ENCODE results near the gene CYB561.
A peak's percentile ranks its signal among the peaks of the same experiment; 100 is the strongest.

CYB561 gene

GRCh38 chr17:63445954-63446752 lies at the start of gene CYB561:
Gene CYB561 (minus strand): TSS chr17:63446306. CDS start chr17:63437547, 8,759 bp downstream.
- peak in 1 of 2 donors; percentile 54 for DNase-seq (ENCODE audit: low read depth in 2 of 2)

GRCh38 chr17:63495491-63495890 lies 49.4 kb upstream of the CYB561 start:
- DNase-seq (ENCODE audit: low read depth in 2 of 2) = no peak

- DNase-seq (ENCODE audit: low read depth in 2 of 2) = no peak
Observed at GRCh38 chr17:63494300-63494928, 48.3 kb upstream of the CYB561 start.

GRCh38 chr17:63493411-63493810 lies 47.3 kb upstream of the CYB561 start:
- DNase-seq (ENCODE audit: low read depth in 2 of 2) = no peak

GRCh38 chr17:63492940-63493339 lies 46.8 kb upstream of the CYB561 start:
- DNase-seq (ENCODE audit: low read depth in 2 of 2) = no peak

GRCh38 chr17:63491977-63492618 lies 46.0 kb upstream of the CYB561 start:
- DNase-seq (ENCODE audit: low read depth in 2 of 2) = no peak

GRCh38 chr17:63491413-63491812 lies 45.3 kb upstream of the CYB561 start:
- no peak for DNase-seq (ENCODE audit: low read depth in 2 of 2)

GRCh38 chr17:63490858-63491400 lies 44.8 kb upstream of the CYB561 start:
- DNase-seq (ENCODE audit: low read depth in 2 of 2) = no peak

GRCh38 chr17:63490329-63490728 lies 44.2 kb upstream of the CYB561 start:
- no peak for DNase-seq (ENCODE audit: low read depth in 2 of 2)

- no peak for DNase-seq (ENCODE audit: low read depth in 2 of 2)
Observed at GRCh38 chr17:63489291-63489690, 43.2 kb upstream of the CYB561 start.

- no peak for DNase-seq (ENCODE audit: low read depth in 2 of 2)
Observed at GRCh38 chr17:63488851-63489250, 42.7 kb upstream of the CYB561 start.

GRCh38 chr17:63487014-63487339 lies 40.9 kb upstream of the CYB561 start:
- DNase-seq (ENCODE audit: low read depth in 2 of 2) = no peak

- DNase-seq (ENCODE audit: low read depth in 2 of 2) = no peak
Observed at GRCh38 chr17:63486317-63487013, 40.4 kb upstream of the CYB561 start.

GRCh38 chr17:63483655-63484575 lies 37.8 kb upstream of the CYB561 start:
- DNase-seq (ENCODE audit: low read depth in 2 of 2) = no peak

GRCh38 chr17:63483038-63483437 lies 36.9 kb upstream of the CYB561 start:
- no peak for DNase-seq (ENCODE audit: low read depth in 2 of 2)

GRCh38 chr17:63482509-63482908 lies 36.4 kb upstream of the CYB561 start:
- no peak for DNase-seq (ENCODE audit: low read depth in 2 of 2)

- no peak for DNase-seq (ENCODE audit: low read depth in 2 of 2)
Observed at GRCh38 chr17:63481488-63481870, 35.4 kb upstream of the CYB561 start.

- DNase-seq (ENCODE audit: low read depth in 2 of 2) = no peak
Observed at GRCh38 chr17:63480826-63481487, 34.9 kb upstream of the CYB561 start.

GRCh38 chr17:63480192-63480784 lies 34.2 kb upstream of the CYB561 start:
- no peak for DNase-seq (ENCODE audit: low read depth in 2 of 2)

All from stimulated activated CD8-positive, alpha-beta memory T cell treated with anti-CD3 and anti-CD28 coated beads, Interleukin-15, amount 100 ng/mL, for 4 hours (primary cell).